Measurements from ENCODE around the gene PTPRK. TPM values are rescaled to one million over a fixed set of nuclear protein-coding genes. Genes with fewer than 3 reads are reported as not detected.

PTPRK gene
- total and polyA plus RNA-seq, 2 of the 8 experiments (the other 6 are each of a cell fraction or from before 2014, with no cell fraction given), result 11.4 to 47.3 TPM

- TF ChIP-seq CHD7 (IDR thresholded peaks at IDR 0.05; ENCODE audit: insufficient replicate concordance, low read length), result no peak
Measured at GRCh38 chr6:128452713-128453112, 67.7 kb downstream of the PTPRK start (continued).
